Measurements from ENCODE around the gene C2CD4C. TPM values are rescaled to one million over a fixed set of nuclear protein-coding genes. Genes with fewer than 3 reads are reported as not detected.

C2CD4C gene
- total RNA-seq, 1 experiment from 2014 or later: 0.12 TPM

DNA sequence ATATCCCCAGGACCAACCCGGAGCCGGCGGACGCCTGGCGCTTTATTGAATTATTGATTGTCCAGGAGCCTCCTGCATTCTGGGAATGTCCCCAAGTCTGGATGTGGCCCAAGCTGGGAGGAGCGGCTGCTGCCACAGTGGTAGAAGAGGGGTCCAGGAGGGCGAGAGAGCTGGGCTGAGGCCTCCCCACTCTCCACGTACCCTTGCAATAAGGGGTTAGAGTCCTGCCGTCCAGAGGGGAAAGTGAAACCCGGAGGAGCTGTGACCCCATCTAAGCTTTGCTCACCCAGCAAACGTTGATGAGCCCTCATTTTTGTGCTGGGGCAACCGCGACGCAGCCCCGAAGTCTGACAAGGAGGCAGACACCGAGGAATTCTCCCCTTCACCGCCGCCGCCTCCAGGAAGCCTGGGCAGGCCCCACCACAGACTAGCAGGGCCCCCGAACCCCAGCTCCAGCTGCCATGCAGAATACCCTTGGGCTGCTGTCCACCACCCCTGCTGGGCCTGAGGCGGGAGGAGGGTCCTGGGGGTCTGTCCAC is 1.4 kb upstream of the C2CD4C start:
- no peak overlapping the region for H3K4me3 Mint-ChIP-seq (ENCODE audit: low read depth, unreplicated experiment)
- CTCF ChIA-PET: no interaction called here
- no TSS peak for BruUV-seq (replicated peaks)
- H3K4me1 Mint-ChIP-seq (ENCODE audit: low read depth, unreplicated experiment): peaks cover 9% of the 10 kb centered on the region
- no peaks in the 10 kb centered on the region for H3K36me3 Mint-ChIP-seq (ENCODE audit: insufficient read depth, unreplicated experiment)
- no peak for DNase-seq
- peaks cover 13% of the 10 kb centered on the region for H3K27me3 Mint-ChIP-seq (ENCODE audit: unreplicated experiment)
- intact Hi-C loops (cut with micrococcal nuclease; ENCODE audit: unreplicated experiment): no loop called here
- no peak overlapping the region for H3K27ac Mint-ChIP-seq (ENCODE audit: unreplicated experiment)
- no peaks in the 10 kb centered on the region for H3K9me3 Mint-ChIP-seq (ENCODE audit: low read depth, unreplicated experiment)
- TF ChIP-seq CTCF (IDR thresholded peaks at IDR 0.05; ENCODE audit: unreplicated experiment): no peak

DNA sequence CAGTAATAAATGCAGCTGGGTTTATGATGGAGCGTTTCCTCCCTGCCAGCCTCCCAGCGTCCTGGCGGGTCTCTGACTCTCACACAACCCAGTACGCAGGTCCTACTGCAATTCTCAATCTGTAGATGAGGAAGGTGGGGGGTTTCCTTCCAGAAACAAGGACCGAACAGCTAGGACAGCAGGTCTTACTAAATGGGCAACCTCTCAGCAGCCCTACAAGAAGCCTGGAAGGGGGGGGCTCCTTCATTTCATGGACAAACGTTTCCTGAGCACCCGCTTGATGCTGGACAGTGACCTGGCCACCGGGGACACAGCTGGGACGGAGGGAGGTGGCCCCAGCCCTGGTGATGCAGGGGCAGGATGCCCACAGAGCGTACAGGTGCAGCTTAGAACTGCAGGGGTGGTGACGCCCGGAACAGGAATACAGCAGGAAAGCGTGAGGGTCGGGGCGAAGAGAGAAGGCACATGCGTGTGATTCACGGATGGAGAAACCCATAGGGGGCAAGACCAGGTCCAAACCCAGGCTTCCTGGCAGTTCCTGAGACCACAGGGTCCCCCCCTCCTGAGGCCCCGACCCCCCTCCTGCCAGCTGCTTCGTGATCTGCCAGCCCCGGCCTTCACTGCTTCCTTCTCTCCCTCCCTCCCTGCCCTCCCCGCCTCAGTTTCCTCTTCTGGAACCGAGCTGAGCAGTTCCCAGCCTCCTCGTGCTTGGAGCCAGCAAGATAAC is 732 bp upstream of the C2CD4C start:
- H3K27me3 Mint-ChIP-seq (ENCODE audit: unreplicated experiment): peaks cover 13% of the 10 kb centered on the region
- peaks cover 9% of the 10 kb centered on the region for H3K4me1 Mint-ChIP-seq (ENCODE audit: low read depth, unreplicated experiment)
- intact Hi-C loops (cut with micrococcal nuclease; ENCODE audit: unreplicated experiment): no loop called here

DNA sequence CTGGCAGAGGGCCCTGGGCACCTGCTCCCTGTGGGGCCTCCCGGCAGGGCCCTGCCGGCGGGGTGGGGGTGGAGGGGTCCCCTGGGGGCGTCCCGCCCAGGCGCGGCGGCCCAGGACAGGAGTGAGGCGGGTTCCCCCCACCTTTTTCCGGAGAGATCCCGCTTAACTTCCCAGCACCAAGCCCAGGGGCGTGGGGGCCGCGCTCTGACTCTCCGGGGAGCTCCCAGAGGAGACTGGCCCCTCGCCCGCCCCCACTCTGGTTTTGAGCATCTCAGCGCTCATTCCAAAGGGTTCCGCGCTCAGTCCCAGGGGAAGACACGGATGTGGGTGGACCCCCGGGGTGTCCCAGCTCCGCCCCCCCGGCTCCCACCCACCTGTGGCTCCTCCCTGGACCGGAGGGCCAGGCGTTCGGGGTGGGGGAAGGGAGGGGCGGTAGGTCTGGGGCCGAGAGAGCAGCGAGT is 476 bp downstream of the C2CD4C start:
- H3K4me1 Mint-ChIP-seq (ENCODE audit: low read depth, unreplicated experiment): peaks cover 9% of the 10 kb centered on the region
- no peak overlapping the region for H3K27ac Mint-ChIP-seq (ENCODE audit: unreplicated experiment)
- CTCF ChIA-PET: no interaction called here
- H3K4me3 Mint-ChIP-seq (ENCODE audit: low read depth, unreplicated experiment): no peak overlapping the region
- no peaks in the 10 kb centered on the region for H3K9me3 Mint-ChIP-seq (ENCODE audit: low read depth, unreplicated experiment)
- no peak for DNase-seq
- intact Hi-C loops (cut with micrococcal nuclease; ENCODE audit: unreplicated experiment): no loop called here
- H3K36me3 Mint-ChIP-seq (ENCODE audit: insufficient read depth, unreplicated experiment): no peaks in the 10 kb centered on the region
- no peak for TF ChIP-seq CTCF (IDR thresholded peaks at IDR 0.05; ENCODE audit: unreplicated experiment)
- peaks cover 14% of the 10 kb centered on the region for H3K27me3 Mint-ChIP-seq (ENCODE audit: unreplicated experiment)
- no TSS peak for BruUV-seq (replicated peaks)

More for the DNA sequence above, 732 bp upstream of the C2CD4C start:
- H3K27ac Mint-ChIP-seq (ENCODE audit: unreplicated experiment): no peak overlapping the region
- H3K9me3 Mint-ChIP-seq (ENCODE audit: low read depth, unreplicated experiment): no peaks in the 10 kb centered on the region
- no peak for DNase-seq
- no TSS peak for BruUV-seq (replicated peaks)
- no peaks in the 10 kb centered on the region for H3K36me3 Mint-ChIP-seq (ENCODE audit: insufficient read depth, unreplicated experiment)
- CTCF ChIA-PET: no interaction called here
- TF ChIP-seq CTCF (IDR thresholded peaks at IDR 0.05; ENCODE audit: unreplicated experiment): no peak
- H3K4me3 Mint-ChIP-seq (ENCODE audit: low read depth, unreplicated experiment): peak overlapping the region; percentile 45

GRCh38 chr19:407511-408440 is 1.2 kb downstream of the C2CD4C start:
- peaks cover 21% of the 10 kb centered on the region for H3K27me3 Mint-ChIP-seq (ENCODE audit: unreplicated experiment)
- DNase-seq: no peak
- H3K4me1 Mint-ChIP-seq (ENCODE audit: low read depth, unreplicated experiment): peaks cover 9% of the 10 kb centered on the region
- H3K36me3 Mint-ChIP-seq (ENCODE audit: insufficient read depth, unreplicated experiment): no peaks in the 10 kb centered on the region
- no peak for TF ChIP-seq CTCF (IDR thresholded peaks at IDR 0.05; ENCODE audit: unreplicated experiment)
- intact Hi-C loops (cut with micrococcal nuclease; ENCODE audit: unreplicated experiment): no loop called here
- no peak overlapping the region for H3K27ac Mint-ChIP-seq (ENCODE audit: unreplicated experiment)
- BruUV-seq (replicated peaks): no TSS peak
- CTCF ChIA-PET: no interaction called here
- no peaks in the 10 kb centered on the region for H3K9me3 Mint-ChIP-seq (ENCODE audit: low read depth, unreplicated experiment)
- H3K4me3 Mint-ChIP-seq (ENCODE audit: low read depth, unreplicated experiment): no peak overlapping the region

Data from Calu3 (cell line).